Measurements from ENCODE around the gene AEBP2.

DNA sequence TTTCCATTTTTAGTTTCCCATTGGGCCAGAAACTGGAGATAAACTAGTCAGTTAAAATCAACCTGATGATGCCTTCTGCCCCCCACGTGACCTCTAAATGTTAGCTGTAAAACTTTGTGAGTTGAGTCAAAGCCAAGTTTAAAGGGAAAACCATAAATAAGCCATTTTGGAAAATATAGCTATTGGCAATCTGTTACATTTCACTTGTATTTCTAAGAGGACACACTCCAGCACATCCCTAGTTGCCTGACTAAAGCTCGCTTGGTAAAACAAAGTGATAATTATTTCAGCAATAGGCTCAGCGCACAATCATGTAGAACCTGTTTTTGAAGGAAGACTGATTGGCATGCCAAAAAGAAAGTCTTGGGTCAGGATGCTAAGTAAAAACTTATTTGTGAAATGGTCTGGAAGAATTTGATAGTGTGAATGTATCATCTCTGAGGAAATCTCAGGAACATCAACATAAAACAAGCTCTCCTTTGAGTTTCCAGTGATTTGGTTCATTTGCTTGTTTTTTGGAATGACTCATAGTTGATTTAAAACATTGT lies 49.2 kb upstream of the AEBP2 start:
- TF ChIP-seq, protein P1, sequence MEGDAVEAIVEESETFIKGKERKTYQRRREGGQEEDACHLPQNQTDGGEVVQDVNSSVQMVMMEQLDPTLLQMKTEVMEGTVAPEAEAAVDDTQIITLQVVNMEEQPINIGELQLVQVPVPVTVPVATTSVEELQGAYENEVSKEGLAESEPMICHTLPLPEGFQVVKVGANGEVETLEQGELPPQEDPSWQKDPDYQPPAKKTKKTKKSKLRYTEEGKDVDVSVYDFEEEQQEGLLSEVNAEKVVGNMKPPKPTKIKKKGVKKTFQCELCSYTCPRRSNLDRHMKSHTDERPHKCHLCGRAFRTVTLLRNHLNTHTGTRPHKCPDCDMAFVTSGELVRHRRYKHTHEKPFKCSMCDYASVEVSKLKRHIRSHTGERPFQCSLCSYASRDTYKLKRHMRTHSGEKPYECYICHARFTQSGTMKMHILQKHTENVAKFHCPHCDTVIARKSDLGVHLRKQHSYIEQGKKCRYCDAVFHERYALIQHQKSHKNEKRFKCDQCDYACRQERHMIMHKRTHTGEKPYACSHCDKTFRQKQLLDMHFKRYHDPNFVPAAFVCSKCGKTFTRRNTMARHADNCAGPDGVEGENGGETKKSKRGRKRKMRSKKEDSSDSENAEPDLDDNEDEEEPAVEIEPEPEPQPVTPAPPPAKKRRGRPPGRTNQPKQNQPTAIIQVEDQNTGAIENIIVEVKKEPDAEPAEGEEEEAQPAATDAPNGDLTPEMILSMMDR (IDR thresholded peaks at IDR 0.05; ENCODE audit: insufficient read depth, low read length, poor library complexity, severe bottlenecking) = no peak
- no peak for TF ChIP-seq EZH2phosphoT487 (conservative IDR thresholded peaks at IDR 0.05; ENCODE audit: low read length)
